HEK293 (cell line): Measurements from ENCODE around the gene ZNF324.

Experiments
- CTCF ChIA-PET: fragments of 350-600 bp; formaldehyde crosslinking; extraction: SDS; loops from one replicate; lab custom pipeline; 2021; ENCODE audit warnings: antibody characterized with exemption; lab: Yijun Ruan, JAX
- POLR2A ChIA-PET: fragments of 300-600 bp; formaldehyde crosslinking; extraction: SDS; loops from one replicate; lab custom pipeline; 2020; ENCODE audit warnings: antibody characterized with exemption, inconsistent platforms; lab: Yijun Ruan, JAX
- H3K27ac ChIP-seq: fragments of 200-500 bp; sonication (Bioruptor generic); 2 replicates; pipeline ENCODE4 v1.5.1; 2014; ENCODE audit warnings: low read depth, low read length, control low read depth, inconsistent platforms; ENCODE audit errors: extremely low read depth
- H3K36me3 ChIP-seq, 2 experiments: fragments of 200-500 bp in 1 of 2; sonication (Bioruptor generic) in 1 of 2; 1 replicate in 1 of 2; 2 replicates in 1 of 2; pipeline ENCODE4 v1.5.1; 2014 to 2017; ENCODE audit warnings: inconsistent platforms in 2 of 2, low read length in 2 of 2; ENCODE audit not compliant: control insufficient read depth in 2 of 2, insufficient read depth in 1 of 2
- H3K4me1 ChIP-seq: fragments of 200-500 bp; sonication (Bioruptor generic); 2 replicates; pipeline ENCODE4 v1.5.1; 2014; ENCODE audit warnings: mild to moderate bottlenecking, low read length, inconsistent platforms; ENCODE audit not compliant: control insufficient read depth, insufficient read depth
- H3K4me3 ChIP-seq: 2 replicates; pipeline ENCODE4 v1.5.1; 2011; ENCODE audit warnings: low read depth, mild to moderate bottlenecking, control low read depth, low read length, moderate library complexity
- H3K9me3 ChIP-seq: fragments of 200-500 bp; sonication (Bioruptor generic); 2 replicates; pipeline ENCODE4 v1.5.1; 2014; ENCODE audit warnings: low read depth, low read length, inconsistent platforms; ENCODE audit not compliant: control insufficient read depth, insufficient read depth
- EGR2 ChIP-seq: fragments of 450-650 bp; formaldehyde crosslinking; IDR thresholded peaks from 2 replicates; pipeline ENCODE4 v1.5.1; 2016; ENCODE audit warnings: low read depth, missing biosample characterization, missing genetic modification characterization
- IKZF3 ChIP-seq: fragments of 450-650 bp; IDR thresholded peaks from 2 replicates; pipeline ENCODE4 v1.5.0; 2018; ENCODE audit warnings: missing biosample characterization, mild to moderate bottlenecking, missing genetic modification characterization, moderate library complexity
- SCRT2 ChIP-seq: fragments of 450-650 bp; formaldehyde crosslinking; IDR thresholded peaks from 2 replicates; pipeline ENCODE4 v1.5.1; 2016; ENCODE audit warnings: missing biosample characterization, missing genetic modification characterization
- ZBTB20 ChIP-seq: fragments of 450-650 bp; formaldehyde crosslinking; IDR thresholded peaks from 2 replicates; pipeline ENCODE4 v1.5.1; 2016; ENCODE audit warnings: missing biosample characterization, missing genetic modification characterization
- ZBTB21 ChIP-seq: fragments of 450-650 bp; formaldehyde crosslinking; IDR thresholded peaks from 2 replicates; pipeline ENCODE4 v1.5.1; 2017; ENCODE audit warnings: missing biosample characterization, missing genetic modification characterization
- ZBTB44 ChIP-seq: fragments of 450-650 bp; IDR thresholded peaks from 2 replicates; pipeline ENCODE4 v1.5.1; 2018; ENCODE audit warnings: missing biosample characterization, mild to moderate bottlenecking, missing genetic modification characterization
- ZNF239 ChIP-seq: fragments of 450-650 bp; formaldehyde crosslinking; IDR thresholded peaks from 2 replicates; pipeline ENCODE4 v1.5.1; 2016; ENCODE audit warnings: missing biosample characterization, missing genetic modification characterization
- ZNF354C ChIP-seq: fragments of 450-650 bp; formaldehyde crosslinking; IDR thresholded peaks from 2 replicates; pipeline ENCODE4 v1.5.1; 2016; ENCODE audit warnings: missing biosample characterization, missing genetic modification characterization, low read depth, borderline replicate concordance
- ZNF366 ChIP-seq: fragments of 450-650 bp; formaldehyde crosslinking; conservative IDR thresholded peaks from 2 replicates; pipeline ENCODE4 v1.5.1; 2016; ENCODE audit warnings: missing biosample characterization, missing genetic modification characterization
- ZNF558 ChIP-seq: fragments of 450-650 bp; formaldehyde crosslinking; IDR thresholded peaks from 2 replicates; pipeline ENCODE4 v1.5.1; 2016; ENCODE audit warnings: missing biosample characterization, missing genetic modification characterization
- ZNF692 ChIP-seq: fragments of 450-650 bp; formaldehyde crosslinking; IDR thresholded peaks from 2 replicates; pipeline ENCODE4 v1.5.1; 2016; ENCODE audit warnings: missing biosample characterization, missing genetic modification characterization
- ZNF707 ChIP-seq: fragments of 450-650 bp; formaldehyde crosslinking; IDR thresholded peaks from 2 replicates; pipeline ENCODE4 v1.5.1; 2016; ENCODE audit warnings: missing biosample characterization, missing genetic modification characterization
- ZNF830 ChIP-seq: fragments of 450-650 bp; IDR thresholded peaks from 2 replicates; pipeline ENCODE4 v1.5.0; 2018; ENCODE audit warnings: missing biosample characterization, missing genetic modification characterization, low read depth, mild to moderate bottlenecking, moderate library complexity
- ZSCAN4 ChIP-seq: fragments of 450-650 bp; formaldehyde crosslinking; IDR thresholded peaks from 2 replicates; pipeline ENCODE4 v1.5.1; 2017; ENCODE audit warnings: missing biosample characterization, missing genetic modification characterization
- TF ChIP-seq, protein P1 (sequence below): fragments of 450-650 bp; formaldehyde crosslinking; IDR thresholded peaks from 2 replicates; pipeline ENCODE4 v1.5.1; 2016; ENCODE audit warnings: missing biosample characterization, missing genetic modification characterization

Gene ZNF324

DNA sequence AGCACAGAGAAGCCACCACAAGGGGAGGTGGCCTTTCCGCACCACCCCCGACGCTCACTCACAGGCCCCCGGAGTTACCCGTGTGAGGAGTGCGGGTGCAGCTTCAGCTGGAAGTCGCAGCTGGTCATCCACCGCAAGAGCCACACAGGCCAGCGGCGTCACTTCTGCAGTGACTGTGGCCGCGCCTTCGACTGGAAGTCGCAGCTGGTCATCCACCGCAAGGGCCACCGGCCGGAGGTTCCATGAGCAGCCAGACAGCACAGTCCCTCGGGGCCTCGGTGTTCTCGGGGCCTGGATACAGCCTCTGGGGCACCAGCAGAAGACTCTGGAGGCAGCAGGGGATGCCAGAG is 13.6 kb downstream of the ZNF324 start (continued):
- TF ChIP-seq IKZF3 (tag by site-specific recombination), result no peak

- TF ChIP-seq ZBTB21, result no peak
- TF ChIP-seq EGR2 (tag by site-specific recombination), result peak; percentile 50; the same call in 1 of the 2 replicates
- TF ChIP-seq ZSCAN4 (tag by site-specific recombination), result no peak
- no peak for TF ChIP-seq ZBTB44 (tag by site-specific recombination)
- TF ChIP-seq ZNF692 (tag by site-specific recombination), result no peak
- TF ChIP-seq ZBTB20 (tag by site-specific recombination), result no peak
- no peak for TF ChIP-seq ZNF707 (tag by site-specific recombination)
- TF ChIP-seq ZNF558 (tag by site-specific recombination), result no peak
- TF ChIP-seq ZNF354C, result no peak
- H3K4me3 ChIP-seq, result no peak overlapping the region
- H3K27ac ChIP-seq, result no peak overlapping the region
- POLR2A ChIA-PET, result no interaction called here
- CTCF ChIA-PET, result interaction anchor here (0.6 kb wide), 1 partner anchor 27 kb away, joined by 3 read pairs; no protein-coding TSS in a partner anchor
- H3K4me1 ChIP-seq, result no peaks in the 10 kb centered on the region
- H3K9me3 ChIP-seq, result no peaks in the 10 kb centered on the region
- H3K36me3 ChIP-seq, result peaks cover 4 to 39% of the 10 kb centered on the region in 2 experiments; a peak in 2 of 3 replicates
Observed at GRCh38 chr19:58480831-58481230, 14.0 kb downstream of the ZNF324 start.

- no peak overlapping the region for H3K27ac ChIP-seq
- peaks cover 4 to 39% of the 10 kb centered on the region in 2 experiments; a peak in 2 of 3 replicates for H3K36me3 ChIP-seq
- no peaks in the 10 kb centered on the region for H3K4me1 ChIP-seq
- no peak overlapping the region for H3K4me3 ChIP-seq
- TF ChIP-seq, protein P1, sequence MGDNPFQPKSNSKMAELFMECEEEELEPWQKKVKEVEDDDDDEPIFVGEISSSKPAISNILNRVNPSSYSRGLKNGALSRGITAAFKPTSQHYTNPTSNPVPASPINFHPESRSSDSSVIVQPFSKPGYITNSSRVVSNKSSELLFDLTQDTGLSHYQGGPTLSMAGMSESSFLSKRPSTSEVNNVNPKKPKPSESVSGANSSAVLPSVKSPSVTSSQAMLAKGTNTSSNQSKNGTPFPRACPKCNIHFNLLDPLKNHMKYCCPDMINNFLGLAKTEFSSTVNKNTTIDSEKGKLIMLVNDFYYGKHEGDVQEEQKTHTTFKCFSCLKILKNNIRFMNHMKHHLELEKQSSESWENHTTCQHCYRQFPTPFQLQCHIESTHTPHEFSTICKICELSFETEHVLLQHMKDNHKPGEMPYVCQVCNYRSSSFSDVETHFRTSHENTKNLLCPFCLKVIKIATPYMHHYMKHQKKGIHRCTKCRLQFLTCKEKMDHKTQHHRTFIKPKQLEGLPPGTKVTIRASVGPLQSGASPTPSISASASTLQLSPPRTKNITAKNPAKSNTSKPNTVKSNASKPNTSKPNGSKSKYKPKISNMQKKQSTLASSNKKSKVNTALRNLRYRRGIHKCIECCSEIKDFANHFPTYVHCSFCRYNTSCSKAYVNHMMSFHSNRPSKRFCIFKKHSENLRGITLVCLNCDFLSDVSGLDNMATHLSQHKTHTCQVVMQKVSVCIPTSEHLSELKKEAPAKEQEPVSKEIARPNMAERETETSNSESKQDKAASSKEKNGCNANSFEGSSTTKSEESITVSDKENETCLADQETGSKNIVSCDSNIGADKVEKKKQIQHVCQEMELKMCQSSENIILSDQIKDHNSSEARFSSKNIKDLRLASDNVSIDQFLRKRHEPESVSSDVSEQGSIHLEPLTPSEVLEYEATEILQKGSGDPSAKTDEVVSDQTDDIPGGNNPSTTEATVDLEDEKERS (tag by site-specific recombination), result no peak
- TF ChIP-seq IKZF3 (tag by site-specific recombination) (no peak), ZNF366 (tag by site-specific recombination) (no peak), ZNF830 (tag by site-specific recombination) (no peak), SCRT2 (tag by site-specific recombination) (no peak), ZNF239 (no peak)
- TF ChIP-seq, all 188 proteins: peak for 0
- H3K9me3 ChIP-seq, result no peaks in the 10 kb centered on the region
- ChIA-PET POLR2A (interaction anchor here (0.5 to 1.5 kb wide), 2 partner anchors 37 to 771 kb away, joined by 4 to 6 read pairs; partner anchors contain the start of gene ZBTB45), CTCF (no interaction called here)
Observed at GRCh38 chr19:58482372-58482771, 15.5 kb downstream of the ZNF324 start.
